PFSK-1 (cell line): ENCODE measurements around the gene ARHGEF7.

Experiments
- POLR2AphosphoS5 ChIP-seq: IDR thresholded peaks from 2 replicates; pipeline ENCODE4 v1.6.1; 2012; ENCODE audit warnings: low read depth, mild to moderate bottlenecking, control low read depth, low read length, moderate library complexity
- TF ChIP-seq, protein P1 (sequence below), 2 experiments: IDR thresholded peaks; 2 replicates each; pipeline versions ENCODE4 v1.6.1 to v1.8.0; 2011 to 2012; ENCODE audit warnings: low read depth in 2 of 2, low read length in 2 of 2, control low read depth in 1 of 2, inconsistent platforms in 1 of 2, mild to moderate bottlenecking in 1 of 2, moderate library complexity in 1 of 2; ENCODE audit not compliant: insufficient read depth in 1 of 2

- TF ChIP-seq, protein P1, sequence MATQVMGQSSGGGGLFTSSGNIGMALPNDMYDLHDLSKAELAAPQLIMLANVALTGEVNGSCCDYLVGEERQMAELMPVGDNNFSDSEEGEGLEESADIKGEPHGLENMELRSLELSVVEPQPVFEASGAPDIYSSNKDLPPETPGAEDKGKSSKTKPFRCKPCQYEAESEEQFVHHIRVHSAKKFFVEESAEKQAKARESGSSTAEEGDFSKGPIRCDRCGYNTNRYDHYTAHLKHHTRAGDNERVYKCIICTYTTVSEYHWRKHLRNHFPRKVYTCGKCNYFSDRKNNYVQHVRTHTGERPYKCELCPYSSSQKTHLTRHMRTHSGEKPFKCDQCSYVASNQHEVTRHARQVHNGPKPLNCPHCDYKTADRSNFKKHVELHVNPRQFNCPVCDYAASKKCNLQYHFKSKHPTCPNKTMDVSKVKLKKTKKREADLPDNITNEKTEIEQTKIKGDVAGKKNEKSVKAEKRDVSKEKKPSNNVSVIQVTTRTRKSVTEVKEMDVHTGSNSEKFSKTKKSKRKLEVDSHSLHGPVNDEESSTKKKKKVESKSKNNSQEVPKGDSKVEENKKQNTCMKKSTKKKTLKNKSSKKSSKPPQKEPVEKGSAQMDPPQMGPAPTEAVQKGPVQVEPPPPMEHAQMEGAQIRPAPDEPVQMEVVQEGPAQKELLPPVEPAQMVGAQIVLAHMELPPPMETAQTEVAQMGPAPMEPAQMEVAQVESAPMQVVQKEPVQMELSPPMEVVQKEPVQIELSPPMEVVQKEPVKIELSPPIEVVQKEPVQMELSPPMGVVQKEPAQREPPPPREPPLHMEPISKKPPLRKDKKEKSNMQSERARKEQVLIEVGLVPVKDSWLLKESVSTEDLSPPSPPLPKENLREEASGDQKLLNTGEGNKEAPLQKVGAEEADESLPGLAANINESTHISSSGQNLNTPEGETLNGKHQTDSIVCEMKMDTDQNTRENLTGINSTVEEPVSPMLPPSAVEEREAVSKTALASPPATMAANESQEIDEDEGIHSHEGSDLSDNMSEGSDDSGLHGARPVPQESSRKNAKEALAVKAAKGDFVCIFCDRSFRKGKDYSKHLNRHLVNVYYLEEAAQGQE (IDR thresholded peaks at IDR 0.05; ENCODE audit: insufficient read depth in 1 of 2, low read depth in 2 of 2, low read length in 2 of 2) = no peak
- TF ChIP-seq POLR2AphosphoS5 = no peak
Observed at GRCh38 chr13:111295886-111296285, 180.8 kb downstream of the ARHGEF7 start.
